ENCODE results near the gene HDLBP. TPM values are rescaled to one million over a fixed set of nuclear protein-coding genes. Genes with fewer than 3 reads are reported as not detected.

HDLBP gene
- total RNA-seq, 2 experiments from 2014 or later = 170 to 176 TPM

DNA sequence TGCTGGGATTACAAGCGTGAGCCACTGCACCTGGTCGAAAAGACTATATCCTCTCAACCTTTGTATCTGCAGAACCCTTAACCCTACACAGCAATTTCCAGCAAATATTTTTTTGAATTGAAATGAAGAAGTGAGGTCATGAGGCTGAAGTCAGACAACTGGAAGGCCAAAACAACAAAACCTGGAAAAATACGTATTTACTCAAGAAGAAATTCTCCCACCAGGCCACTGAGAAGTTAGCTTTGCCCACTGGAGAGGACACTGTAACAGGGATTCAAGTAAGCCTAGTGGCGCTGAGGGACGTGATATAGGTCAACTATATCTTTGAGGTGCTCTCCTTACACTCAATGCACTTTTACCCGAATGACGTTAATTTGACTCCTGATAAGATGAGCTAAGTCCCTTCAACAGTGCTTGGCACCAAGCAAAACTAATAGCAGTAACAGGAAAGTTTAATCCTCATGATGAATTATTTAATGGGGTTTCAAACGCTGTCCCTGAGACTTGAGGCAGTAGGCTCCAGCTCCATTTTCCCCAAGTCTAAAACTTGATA, 1.9 kb downstream of the HDLBP start:
- intact Hi-C loops (cut with micrococcal nuclease; ENCODE audit: unreplicated experiment) = loop anchor here (2.0 to 10.0 kb wide), 2 partner anchors 43 to 729 kb away; partner anchors contain the start of genes CAPN10 and FARP2

DNA sequence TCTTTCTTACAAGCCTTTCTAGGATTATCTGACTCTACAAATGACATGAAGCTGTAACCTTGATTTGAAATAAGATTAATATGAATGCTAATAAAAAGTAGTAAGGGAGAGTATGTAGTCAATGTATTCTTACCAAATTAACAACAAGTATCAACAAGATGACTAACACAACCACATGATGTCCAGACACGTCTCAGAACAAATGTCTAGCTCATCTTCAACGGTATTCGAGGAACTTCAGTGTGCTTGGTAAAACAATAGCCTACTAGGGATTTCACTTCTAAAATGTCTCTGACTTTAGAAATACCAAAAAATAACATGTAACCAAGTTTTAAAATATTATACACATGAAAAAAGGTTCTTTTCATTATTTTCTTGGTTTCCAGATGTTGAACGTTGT, 3.4 kb downstream of the HDLBP start:
- H4K20me1 ChIP-seq (ENCODE audit: insufficient read depth, low read length) = peaks cover 42% of the 10 kb centered on the region
- POLR2A ChIA-PET = interaction anchor here (0.6 to 1.5 kb wide), 2 partner anchors 14 to 22 kb away, joined by 4 to 6 read pairs; no protein-coding TSS in a partner anchor
- no peak for DNase-seq (ENCODE audit: low spot score)
- intact Hi-C loops (cut with micrococcal nuclease; ENCODE audit: unreplicated experiment) = loop anchor here (10.0 kb wide), 1 partner anchor 727 kb away; the partner anchor contains the start of gene CAPN10
- peaks cover 51% of the 10 kb centered on the region for H3K4me1 ChIP-seq (ENCODE audit: insufficient read depth, low read length, poor library complexity, severe bottlenecking)
- TF ChIP-seq EZH2phosphoT487 (IDR thresholded peaks at IDR 0.05; ENCODE audit: borderline replicate concordance, low read depth, low read length) (no peak), CTCF (conservative IDR thresholded peaks at IDR 0.05; ENCODE audit: low read length) (no peak)
- H2AFZ ChIP-seq (ENCODE audit: low read length) = no peak overlapping the region
- no peaks in the 10 kb centered on the region for H3K9me3 ChIP-seq (ENCODE audit: low read length)
- no peak overlapping the region for H3K27ac ChIP-seq (ENCODE audit: low read depth, low read length, poor library complexity, severe bottlenecking)
- H3K36me3 ChIP-seq (ENCODE audit: insufficient read depth, low read length) = peaks cover 9% of the 10 kb centered on the region; the same call in 1 of the 2 replicates
- peak overlapping the region; percentile 58; the same call in 1 of the 2 replicates for H3K4me2 ChIP-seq (ENCODE audit: low read length)
- no peaks in the 10 kb centered on the region for H3K9me2 ChIP-seq (ENCODE audit: insufficient read depth, low read length)
- CTCF ChIA-PET (ENCODE audit: unreplicated experiment) = no interaction called here
- no peak overlapping the region for H3K4me3 ChIP-seq (ENCODE audit: low read depth, low read length, poor library complexity, severe bottlenecking)
- BruUV-seq (replicated peaks) = no TSS peak
- H3K79me2 ChIP-seq (ENCODE audit: insufficient read depth, low read depth, low read length) = peaks cover 88% of the 10 kb centered on the region

More for the DNA sequence above, 1.9 kb downstream of the HDLBP start:
- Histone ChIP-seq H3K9me3 (ENCODE audit: low read length) (no peaks in the 10 kb centered on the region), H4K20me1 (ENCODE audit: insufficient read depth, low read length) (peaks cover 55% of the 10 kb centered on the region), H3K9me2 (ENCODE audit: insufficient read depth, low read length) (no peaks in the 10 kb centered on the region), H2AFZ (ENCODE audit: low read length) (no peak overlapping the region), H3K79me2 (ENCODE audit: insufficient read depth, low read depth, low read length) (peaks cover 88% of the 10 kb centered on the region), H3K4me1 (ENCODE audit: insufficient read depth, low read length, poor library complexity, severe bottlenecking) (peaks cover 64% of the 10 kb centered on the region), H3K4me2 (ENCODE audit: low read length) (peak overlapping the region; percentile 80), H3K36me3 (ENCODE audit: insufficient read depth, low read length) (peaks cover 18% of the 10 kb centered on the region; the same call in 1 of the 2 replicates), H3K4me3 (ENCODE audit: low read depth, low read length, poor library complexity, severe bottlenecking) (peak overlapping the region; percentile 96), H3K27ac (ENCODE audit: low read depth, low read length, poor library complexity, severe bottlenecking) (no peak overlapping the region)
- ChIA-PET CTCF (ENCODE audit: unreplicated experiment) (no interaction called here), POLR2A (interaction anchor here (0.5 to 1.5 kb wide), 11 partner anchors 8 to 505 kb away, joined by 3 to 7 read pairs (median 4); no protein-coding TSS in a partner anchor)
- no TSS peak for BruUV-seq (replicated peaks)
- no peak for DNase-seq (ENCODE audit: low spot score)
- no peak for TF ChIP-seq EZH2phosphoT487 (IDR thresholded peaks at IDR 0.05; ENCODE audit: borderline replicate concordance, low read depth, low read length)
- TF ChIP-seq CTCF (conservative IDR thresholded peaks at IDR 0.05; ENCODE audit: low read length) = no peak
